HG03378 (cell line): ENCODE results near the gene BACH1.

Experiments
- ATAC-seq: cut with Tn5 transposase; IDR thresholded peaks from one replicate; pipeline ENCODE4 v1.9.1; 2021; ENCODE audit warnings: mild to moderate bottlenecking, moderate library complexity; ENCODE audit not compliant: unreplicated experiment

BACH1 gene

DNA sequence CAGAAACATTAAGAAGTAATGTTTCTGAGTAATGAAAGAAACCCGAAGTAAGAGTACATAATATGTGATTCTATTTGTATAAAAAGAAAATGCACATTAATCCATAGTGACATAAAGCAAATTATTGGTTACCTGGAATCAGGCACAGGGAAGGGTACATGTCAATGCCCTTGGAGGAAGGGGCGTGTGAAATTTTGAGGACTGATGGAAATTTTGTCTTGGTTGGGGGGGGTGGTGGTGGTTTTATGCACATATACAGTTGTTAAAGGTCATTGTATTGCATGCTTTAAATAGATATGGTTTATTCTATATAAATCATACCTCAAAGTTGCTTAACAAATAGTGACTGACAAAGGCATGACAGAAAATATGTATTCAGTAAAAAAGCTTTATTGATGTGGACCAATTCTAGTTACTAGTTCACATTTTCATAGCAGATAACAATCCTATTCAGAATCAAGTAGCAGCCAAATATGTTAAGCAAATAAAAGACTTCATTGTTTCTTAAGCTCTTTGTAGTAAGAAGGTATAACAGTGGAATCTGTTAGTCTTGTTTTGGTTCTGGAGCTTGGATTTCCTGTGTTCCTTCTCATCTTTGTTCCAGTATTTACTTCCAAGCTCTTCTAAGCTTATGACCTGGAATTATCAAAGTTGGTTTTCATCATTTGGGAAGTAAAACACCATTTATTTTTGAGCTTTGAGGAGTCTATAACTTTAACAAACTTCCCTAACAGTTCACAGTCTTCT is 15.1 kb downstream of the BACH1 start:
- ATAC-seq, result no peak

- ATAC-seq, result no peak
Observed at GRCh38 chr21:29315131-29315749, 16.5 kb downstream of the BACH1 start.

- ATAC-seq, result no peak
Observed at GRCh38 chr21:29316029-29316742, 17.5 kb downstream of the BACH1 start.

GRCh38 chr21:29316806-29317205 is 18.1 kb downstream of the BACH1 start:
- ATAC-seq, result no peak

- no peak for ATAC-seq
Observed at GRCh38 chr21:29318354-29318753, 19.6 kb downstream of the BACH1 start.

DNA sequence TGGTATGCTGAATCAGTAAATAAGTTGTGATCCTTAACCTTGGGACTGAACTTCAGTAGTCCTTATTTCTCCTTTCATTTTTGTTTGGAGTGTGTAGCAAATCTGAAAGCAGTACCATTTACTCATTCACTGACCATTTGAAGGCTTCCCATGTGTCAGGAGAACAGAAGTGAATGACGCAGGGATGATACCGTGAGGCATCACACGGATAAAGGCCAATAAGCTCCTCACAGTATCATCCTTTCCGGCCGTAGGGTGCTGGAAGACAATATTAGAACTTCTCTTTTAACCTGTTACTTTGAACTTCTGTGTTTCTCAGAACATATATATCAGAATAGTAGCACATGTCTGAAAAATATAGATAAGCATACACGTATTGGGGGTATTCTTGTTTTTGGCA is 21.3 kb downstream of the BACH1 start:
- ATAC-seq, result no peak

DNA sequence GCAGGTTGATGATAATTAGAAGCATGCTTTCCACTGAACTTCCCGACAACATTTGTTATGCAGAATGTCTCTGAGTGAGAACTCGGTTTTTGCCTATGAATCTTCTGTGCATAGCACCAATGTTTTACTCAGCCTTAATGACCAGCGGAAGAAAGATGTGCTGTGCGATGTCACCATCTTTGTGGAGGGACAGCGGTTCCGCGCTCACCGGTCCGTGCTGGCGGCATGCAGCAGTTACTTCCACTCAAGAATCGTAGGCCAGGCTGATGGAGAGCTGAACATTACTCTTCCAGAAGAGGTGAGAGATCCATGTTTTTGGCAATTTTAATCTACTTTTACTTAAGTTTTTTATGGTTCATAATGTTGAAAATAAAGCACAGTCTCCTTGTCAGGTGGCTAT is 22.5 kb downstream of the BACH1 start:
- ATAC-seq, result no peak

DNA sequence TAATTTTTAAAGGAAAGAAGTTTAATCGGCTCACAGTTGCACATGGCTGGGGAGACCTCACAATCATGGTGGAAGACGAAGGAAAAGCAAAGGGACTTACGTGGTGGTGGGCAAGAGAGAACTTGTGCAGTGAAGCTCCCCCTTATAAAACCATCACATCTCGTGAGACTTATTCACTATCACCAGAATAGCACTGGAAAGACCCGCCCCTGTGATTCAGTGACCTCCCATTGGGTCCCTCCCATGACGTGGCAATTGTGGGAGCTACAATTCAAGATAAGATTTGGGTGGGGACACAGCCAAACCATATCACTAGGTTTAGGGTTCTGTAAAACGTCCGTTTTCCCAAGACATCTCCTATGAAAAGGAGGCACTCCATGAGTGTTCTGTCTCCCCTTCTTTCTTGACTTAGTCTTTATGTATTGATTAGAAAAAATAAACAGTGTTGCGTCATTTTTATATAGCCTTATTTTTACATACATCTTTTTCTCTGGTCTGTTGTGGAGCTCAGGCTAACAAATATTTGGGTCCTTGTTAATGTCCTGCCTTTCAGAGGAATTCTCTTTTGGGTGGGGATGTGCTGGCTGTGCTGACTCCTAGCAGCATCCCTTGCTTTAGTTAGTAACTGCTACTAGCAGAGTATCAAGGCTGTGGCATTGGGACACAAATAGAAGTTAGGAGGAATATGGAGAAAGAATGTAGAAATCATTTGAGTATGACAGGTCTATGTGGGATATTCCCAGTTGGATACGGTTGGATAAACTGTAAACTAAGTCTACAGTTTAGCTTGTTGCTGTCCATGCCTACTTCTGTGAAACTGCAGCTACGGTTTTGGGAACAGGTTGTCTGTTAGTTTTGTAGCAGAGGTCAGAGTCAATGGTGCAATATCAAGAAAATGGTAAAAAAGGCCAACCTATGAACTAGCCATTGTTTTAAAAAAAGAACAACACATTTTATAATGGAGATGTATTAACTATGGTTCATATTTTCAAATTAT is 23.5 kb downstream of the BACH1 start:
- no peak for ATAC-seq

DNA sequence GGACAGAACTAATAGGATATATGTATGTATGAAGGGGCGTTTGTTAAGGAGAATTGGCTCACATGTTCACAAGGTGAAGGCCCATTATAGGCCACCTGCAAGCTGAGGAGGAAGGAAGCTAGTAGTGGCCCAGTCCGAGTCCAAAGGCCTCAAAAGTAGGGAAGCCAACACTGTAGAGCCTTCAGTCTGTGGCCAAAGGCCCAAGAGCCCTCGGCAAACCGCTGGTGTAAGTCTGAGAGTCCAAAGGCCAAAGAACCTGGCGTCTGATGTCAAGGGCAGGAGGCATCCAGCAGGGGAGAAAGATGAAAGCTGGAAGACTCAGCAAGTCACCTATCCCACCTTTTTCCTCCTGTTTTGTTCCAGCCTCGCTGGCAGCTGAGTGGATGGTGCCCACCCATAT is 24.5 kb downstream of the BACH1 start:
- ATAC-seq, result no peak

DNA sequence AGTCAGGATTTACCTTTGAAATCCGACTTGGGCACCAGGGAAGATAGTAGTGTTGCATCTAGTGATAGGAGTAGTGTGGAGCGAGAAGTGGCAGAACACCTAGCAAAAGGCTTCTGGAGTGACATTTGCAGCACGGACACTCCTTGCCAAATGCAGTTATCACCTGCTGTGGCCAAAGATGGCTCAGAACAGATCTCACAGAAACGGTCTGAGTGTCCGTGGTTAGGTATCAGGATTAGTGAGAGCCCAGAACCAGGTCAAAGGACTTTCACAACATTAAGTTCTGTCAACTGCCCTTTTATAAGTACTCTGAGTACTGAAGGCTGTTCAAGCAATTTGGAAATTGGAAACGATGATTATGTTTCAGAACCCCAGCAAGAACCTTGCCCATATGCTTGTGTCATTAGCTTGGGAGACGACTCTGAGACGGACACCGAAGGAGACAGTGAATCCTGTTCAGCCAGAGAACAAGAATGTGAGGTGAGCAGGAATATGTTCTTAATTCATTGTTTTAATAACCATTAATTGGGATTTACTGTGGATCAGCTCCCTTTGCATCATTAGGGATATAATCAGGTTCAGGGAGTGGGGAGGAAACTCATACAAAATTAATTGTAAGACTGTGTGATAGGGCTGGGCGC is 28.3 kb downstream of the BACH1 start:
- no peak for ATAC-seq

GRCh38 chr21:29329406-29329805 is 30.7 kb downstream of the BACH1 start:
- ATAC-seq, result no peak

DNA sequence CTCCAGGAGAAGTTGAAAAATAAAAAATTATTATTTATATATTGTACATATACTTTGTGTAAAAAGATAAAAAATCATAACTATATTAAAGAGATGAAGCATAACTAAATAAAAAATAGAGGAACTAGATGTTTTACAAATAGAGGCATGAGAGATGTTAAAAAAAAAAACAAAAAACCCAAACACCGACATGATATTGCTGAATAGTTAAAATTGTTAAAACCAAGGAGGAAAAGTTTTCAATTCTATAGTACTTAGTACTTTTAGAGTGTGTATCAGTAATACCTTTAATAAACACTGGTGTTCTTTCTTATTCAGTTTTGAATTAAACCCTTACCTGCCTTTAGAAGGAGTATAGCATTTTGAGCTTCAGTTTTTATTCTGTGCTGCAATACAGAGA is 32.1 kb downstream of the BACH1 start:
- ATAC-seq, result no peak

GRCh38 chr21:29332461-29333362 is 34.0 kb downstream of the BACH1 start:
- ATAC-seq, result no peak

GRCh38 chr21:29333406-29333805 is 34.7 kb downstream of the BACH1 start:
- no peak for ATAC-seq

GRCh38 chr21:29334717-29335428 is 36.2 kb downstream of the BACH1 start:
- no peak for ATAC-seq

DNA sequence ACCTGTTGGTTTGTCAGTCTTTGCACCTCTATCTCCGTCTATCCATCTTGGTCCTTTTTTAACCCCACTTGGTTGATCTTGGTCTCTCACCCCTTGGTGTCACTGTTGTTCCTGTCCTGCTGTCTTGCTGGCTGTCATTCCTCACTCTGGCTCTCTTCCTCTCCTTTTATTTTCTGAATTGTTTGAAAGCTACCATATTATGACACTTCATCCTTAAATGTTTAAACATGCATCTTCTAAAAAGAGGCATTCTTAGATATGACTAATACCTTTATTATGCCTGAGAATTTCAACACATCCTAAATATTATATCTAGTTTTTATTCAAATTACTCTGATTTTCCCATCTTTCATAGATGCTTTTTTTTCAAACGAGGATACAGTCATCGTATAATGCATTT is 37.0 kb downstream of the BACH1 start:
- no peak for ATAC-seq

- ATAC-seq, result no peak
Observed at GRCh38 chr21:29338256-29338655, 39.5 kb downstream of the BACH1 start.

GRCh38 chr21:29340228-29340627 is 41.5 kb downstream of the BACH1 start:
- no peak for ATAC-seq
